Breast epithelium (tissue), 3 donors: ENCODE results near the gene PAPPA.

ENCODE experiments used
- POLR2A ChIP-seq: fragments of 450-650 bp; IDR thresholded peaks from one replicate; pipeline ENCODE4 v1.6.1; 2016; ENCODE audit warnings: antibody characterized with exemption, mild to moderate bottlenecking, moderate library complexity
- POLR2AphosphoS5 ChIP-seq, 3 donors: sonication (generic); formaldehyde crosslinking; IDR thresholded peaks; one replicate each; pipeline ENCODE4 v1.6.1; 2017; ENCODE audit warnings: antibody characterized with exemption in 3 of 3
- TF ChIP-seq, protein P1 (sequence below), 3 donors: fragments of 450-650 bp; IDR thresholded peaks; one replicate each; pipeline ENCODE4 v1.5.1; 2016 to 2017; ENCODE audit warnings: antibody characterized with exemption in 3 of 3, mild to moderate bottlenecking in 3 of 3, moderate library complexity in 3 of 3

DNA sequence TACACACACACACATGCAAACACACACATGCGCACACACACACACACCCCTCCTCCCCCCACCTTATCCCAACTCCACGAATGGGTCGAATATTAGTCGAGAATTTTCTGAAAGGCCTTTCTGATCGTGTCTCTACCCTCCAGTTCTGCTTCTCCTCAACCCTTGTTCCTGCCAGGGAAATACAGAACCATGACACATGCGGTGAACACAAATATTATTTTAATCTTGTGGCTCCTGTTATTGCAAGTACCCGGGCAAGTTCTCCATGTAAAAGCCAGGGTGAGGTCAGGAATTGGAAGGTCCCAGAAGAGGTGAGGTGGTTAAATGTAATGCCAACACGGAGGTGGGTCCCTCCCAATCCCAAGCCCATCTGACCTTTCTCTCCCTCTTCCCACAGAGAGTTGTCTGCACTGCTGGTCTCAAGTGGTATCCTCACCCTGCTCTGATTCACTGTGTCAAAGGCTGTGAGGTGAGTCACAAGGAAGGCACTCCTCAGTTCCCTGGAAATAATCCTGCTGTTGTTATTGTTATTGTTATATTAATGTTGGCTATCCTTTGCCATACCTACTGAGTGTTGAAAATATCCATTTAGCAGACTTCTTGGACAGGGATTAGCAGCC is 223.7 kb downstream of the PAPPA start:
- TF ChIP-seq POLR2AphosphoS5 (IDR thresholded peaks at IDR 0.05) = no peak
- TF ChIP-seq, protein P1, sequence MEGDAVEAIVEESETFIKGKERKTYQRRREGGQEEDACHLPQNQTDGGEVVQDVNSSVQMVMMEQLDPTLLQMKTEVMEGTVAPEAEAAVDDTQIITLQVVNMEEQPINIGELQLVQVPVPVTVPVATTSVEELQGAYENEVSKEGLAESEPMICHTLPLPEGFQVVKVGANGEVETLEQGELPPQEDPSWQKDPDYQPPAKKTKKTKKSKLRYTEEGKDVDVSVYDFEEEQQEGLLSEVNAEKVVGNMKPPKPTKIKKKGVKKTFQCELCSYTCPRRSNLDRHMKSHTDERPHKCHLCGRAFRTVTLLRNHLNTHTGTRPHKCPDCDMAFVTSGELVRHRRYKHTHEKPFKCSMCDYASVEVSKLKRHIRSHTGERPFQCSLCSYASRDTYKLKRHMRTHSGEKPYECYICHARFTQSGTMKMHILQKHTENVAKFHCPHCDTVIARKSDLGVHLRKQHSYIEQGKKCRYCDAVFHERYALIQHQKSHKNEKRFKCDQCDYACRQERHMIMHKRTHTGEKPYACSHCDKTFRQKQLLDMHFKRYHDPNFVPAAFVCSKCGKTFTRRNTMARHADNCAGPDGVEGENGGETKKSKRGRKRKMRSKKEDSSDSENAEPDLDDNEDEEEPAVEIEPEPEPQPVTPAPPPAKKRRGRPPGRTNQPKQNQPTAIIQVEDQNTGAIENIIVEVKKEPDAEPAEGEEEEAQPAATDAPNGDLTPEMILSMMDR (IDR thresholded peaks at IDR 0.05) = no peak
- TF ChIP-seq POLR2A = no peak
